ENCODE results near the gene DCUN1D3. TPM values are rescaled to one million over a fixed set of nuclear protein-coding genes. Genes with fewer than 3 reads are reported as not detected.

DCUN1D3 gene
- total RNA-seq, 2 donors from 2014 or later = 10.0 to 13.4 TPM

- Histone ChIP-seq H3K9me3 (no peaks in the 10 kb centered on the region), H3K27ac (peak overlapping the region; percentile 96 to 99), H3K27me3 (no peaks in the 10 kb centered on the region), H3K4me1 (peaks cover 0 to 80% of the 10 kb centered on the region in 2 donors), H3K36me3 (peaks cover 9% of the 10 kb centered on the region), H3K4me3 (peak overlapping the region; percentile 68 to 89)
- TF ChIP-seq, protein P1, sequence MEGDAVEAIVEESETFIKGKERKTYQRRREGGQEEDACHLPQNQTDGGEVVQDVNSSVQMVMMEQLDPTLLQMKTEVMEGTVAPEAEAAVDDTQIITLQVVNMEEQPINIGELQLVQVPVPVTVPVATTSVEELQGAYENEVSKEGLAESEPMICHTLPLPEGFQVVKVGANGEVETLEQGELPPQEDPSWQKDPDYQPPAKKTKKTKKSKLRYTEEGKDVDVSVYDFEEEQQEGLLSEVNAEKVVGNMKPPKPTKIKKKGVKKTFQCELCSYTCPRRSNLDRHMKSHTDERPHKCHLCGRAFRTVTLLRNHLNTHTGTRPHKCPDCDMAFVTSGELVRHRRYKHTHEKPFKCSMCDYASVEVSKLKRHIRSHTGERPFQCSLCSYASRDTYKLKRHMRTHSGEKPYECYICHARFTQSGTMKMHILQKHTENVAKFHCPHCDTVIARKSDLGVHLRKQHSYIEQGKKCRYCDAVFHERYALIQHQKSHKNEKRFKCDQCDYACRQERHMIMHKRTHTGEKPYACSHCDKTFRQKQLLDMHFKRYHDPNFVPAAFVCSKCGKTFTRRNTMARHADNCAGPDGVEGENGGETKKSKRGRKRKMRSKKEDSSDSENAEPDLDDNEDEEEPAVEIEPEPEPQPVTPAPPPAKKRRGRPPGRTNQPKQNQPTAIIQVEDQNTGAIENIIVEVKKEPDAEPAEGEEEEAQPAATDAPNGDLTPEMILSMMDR (IDR thresholded peaks at IDR 0.05) = no peak
- DNase-seq (ENCODE audit: low spot score) = no peak
Observed at GRCh38 chr16:20901068-20901435, 894 bp upstream of the DCUN1D3 start.

- no peaks in the 10 kb centered on the region for H3K27me3 ChIP-seq
- TF ChIP-seq, protein P1 (IDR thresholded peaks at IDR 0.05) = no peak
- peak overlapping the region; percentile 96 to 99 for H3K27ac ChIP-seq
- peaks cover 9% of the 10 kb centered on the region for H3K36me3 ChIP-seq
- H3K9me3 ChIP-seq = no peaks in the 10 kb centered on the region
- no peak for DNase-seq (ENCODE audit: low spot score)
- H3K4me1 ChIP-seq = peaks cover 0 to 66% of the 10 kb centered on the region in 2 donors
- peak overlapping the region; percentile 68 to 89 for H3K4me3 ChIP-seq
Observed at GRCh38 chr16:20899477-20900298, 470 bp downstream of the DCUN1D3 start.

- Histone ChIP-seq H3K4me3 (peak overlapping the region; percentile 68 to 89), H3K4me1 (peaks cover 0 to 63% of the 10 kb centered on the region in 2 donors), H3K27me3 (no peaks in the 10 kb centered on the region), H3K36me3 (peaks cover 9% of the 10 kb centered on the region), H3K27ac (peak overlapping the region; percentile 96 to 99), H3K9me3 (no peaks in the 10 kb centered on the region)
- no peak for DNase-seq (ENCODE audit: low spot score)
- TF ChIP-seq, protein P1 (IDR thresholded peaks at IDR 0.05) = no peak
Observed at GRCh38 chr16:20899071-20899470, 1.1 kb downstream of the DCUN1D3 start.

- no peak for DNase-seq (ENCODE audit: low spot score)
- TF ChIP-seq, protein P1 (IDR thresholded peaks at IDR 0.05) = no peak
- Histone ChIP-seq H3K9me3 (no peaks in the 10 kb centered on the region), H3K4me3 (peak overlapping the region in 1 of 2 donors; percentile 2), H3K27me3 (no peaks in the 10 kb centered on the region), H3K27ac (peak overlapping the region; percentile 24 to 96), H3K36me3 (peaks cover 18% of the 10 kb centered on the region), H3K4me1 (peaks cover 0 to 55% of the 10 kb centered on the region in 2 donors)
Observed at GRCh38 chr16:20897922-20898321, 2.2 kb downstream of the DCUN1D3 start.

DNA sequence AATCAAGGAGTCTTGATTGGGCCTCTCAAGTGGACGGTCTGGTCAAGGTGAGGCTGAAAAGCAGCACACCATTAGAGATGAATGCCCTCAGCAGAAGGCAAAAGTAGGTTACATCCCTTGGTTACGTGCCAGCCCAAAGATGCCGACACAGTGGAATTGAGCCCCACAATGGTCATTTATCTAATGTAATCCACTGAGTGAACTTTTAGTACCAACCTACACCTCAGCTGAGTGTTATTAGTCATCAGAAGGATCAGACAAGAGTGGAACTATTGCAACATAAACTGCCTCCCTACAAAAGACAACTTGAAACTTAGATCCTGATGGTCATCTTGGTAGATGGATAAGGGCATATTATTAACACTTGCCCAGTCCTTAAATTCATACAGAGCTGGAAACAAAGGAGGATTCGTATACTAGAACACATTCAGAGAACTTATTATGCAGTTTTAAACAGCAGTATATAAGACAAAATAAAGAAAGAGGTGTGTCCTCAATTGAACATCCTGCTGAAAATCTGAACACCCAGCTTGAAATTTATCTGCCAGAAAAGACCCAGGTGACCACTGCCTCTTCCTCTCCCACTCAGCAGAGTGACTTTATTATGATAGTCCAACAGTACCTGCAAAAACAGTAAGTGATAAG, 2.8 kb downstream of the DCUN1D3 start:
- peaks cover 0 to 49% of the 10 kb centered on the region in 2 donors for H3K4me1 ChIP-seq
- TF ChIP-seq, protein P1 (IDR thresholded peaks at IDR 0.05) = no peak
- H3K36me3 ChIP-seq = peaks cover 18% of the 10 kb centered on the region
- DNase-seq (ENCODE audit: low spot score) = no peak
- no peaks in the 10 kb centered on the region for H3K9me3 ChIP-seq
- H3K27me3 ChIP-seq = no peaks in the 10 kb centered on the region
- peak overlapping the region; percentile 24 to 96 for H3K27ac ChIP-seq
- H3K4me3 ChIP-seq = peak overlapping the region in 1 of 2 donors; percentile 2

All from right atrium auricular region (tissue), 2 donors.